A549 (cell line): ENCODE measurements around the gene CAB39. TPM values are rescaled to one million over a fixed set of nuclear protein-coding genes. Genes with fewer than 3 reads are reported as not detected.

Source experiments
- ATAC-seq, 2 experiments: fragments of 200-7000 bp in 1 of 2; fragments of >200 bp in 1 of 2; cut with Nextera tagmentation in 1 of 2; cut with Tn5 transposase in 1 of 2; 3 replicates each; pipeline versions ENCODE4 v1.8.0 to v1.9.1; 2018 to 2020; ENCODE audit warnings: mild to moderate bottlenecking in 1 of 2, moderate library complexity in 1 of 2
- CTCF ChIA-PET: fragments of 300-600 bp; sonication (Branson Sonifier 250); formaldehyde crosslinking; extraction: SDS; loops from one replicate; lab custom pipeline; 2021; ENCODE audit warnings: antibody characterized with exemption, inconsistent platforms; lab: Yijun Ruan, JAX
- POLR2A ChIA-PET: fragments of 350-600 bp; formaldehyde crosslinking; extraction: SDS; loops from one replicate; lab custom pipeline; 2021; ENCODE audit warnings: antibody characterized with exemption, inconsistent platforms; lab: Yijun Ruan, JAX
- DNase-seq, 2 experiments: peaks; one replicate each; pipeline versions ENCODE4 v3.0.0 to v3.0.0-alpha.2; 2011 to 2016; ENCODE audit warnings: low read depth in 1 of 2, low spot score in 1 of 2
- FAIRE-seq: peaks from 2 replicates; lab custom pipeline; 2011; peaks lifted over from hg19 to GRCh38; lab: Jason Lieb, UNC
- H3K27ac ChIP-seq, 2 experiments: fragments of >200 bp; sonication (Bioruptor Twin); formaldehyde crosslinking; 3 replicates each; pipeline ENCODE4 v1.5.1; 2016 to 2017
- H3K4me1 ChIP-seq: fragments of >200 bp; sonication (Bioruptor Twin); formaldehyde crosslinking; 3 replicates; pipeline ENCODE4 v1.6.1; 2016
- H3K4me2 ChIP-seq: fragments of >200 bp; sonication (Bioruptor Twin); formaldehyde crosslinking; 3 replicates; pipeline ENCODE4 v1.6.1; 2016
- H3K4me3 ChIP-seq: fragments of >200 bp; sonication (Bioruptor Twin); formaldehyde crosslinking; 3 replicates; pipeline ENCODE4 v1.5.1; 2016
- H3K9me3 ChIP-seq: fragments of >200 bp; sonication (Bioruptor Twin); formaldehyde crosslinking; 3 replicates; pipeline ENCODE4 v1.6.1; 2016
- BHLHE40 ChIP-seq: IDR thresholded peaks from 2 replicates; pipeline ENCODE4 v1.6.1; 2012; ENCODE audit warnings: low read depth, low read length, inconsistent platforms
- EHMT2 ChIP-seq: fragments of 200-600 bp; sonication (generic); IDR thresholded peaks from 2 replicates; pipeline ENCODE4 v1.6.1; 2016; ENCODE audit warnings: antibody characterized with exemption, low read depth, mild to moderate bottlenecking, moderate library complexity
- EP300 ChIP-seq, 2 experiments: fragments of >200 bp; sonication (Bioruptor Twin); formaldehyde crosslinking; IDR thresholded peaks; 2 replicates in 1 of 2; 3 replicates in 1 of 2; pipeline ENCODE4 v1.6.1; 2016 to 2017
- FOXS1 ChIP-seq: fragments of 250-450 bp; sonication (Bioruptor Pico); IDR thresholded peaks from 2 replicates; pipeline ENCODE4 v1.5.0; 2020; ENCODE audit warnings: mild to moderate bottlenecking, moderate library complexity
- GATA3 ChIP-seq: IDR thresholded peaks from 2 replicates; pipeline ENCODE4 v1.6.1; 2012; ENCODE audit warnings: borderline replicate concordance
- HDAC2 ChIP-seq: fragments of 200-600 bp; sonication (generic); IDR thresholded peaks from 2 replicates; pipeline ENCODE4 v1.6.1; 2016
- HOXA7 ChIP-seq: fragments of 250-450 bp; sonication (Bioruptor Pico); IDR thresholded peaks from 2 replicates; pipeline ENCODE4 v1.5.0; 2020; ENCODE audit warnings: mild to moderate bottlenecking, moderate library complexity
- JUN ChIP-seq, 2 experiments: fragments of >200 bp; sonication (Bioruptor Twin); formaldehyde crosslinking; IDR thresholded peaks; 2 replicates in 1 of 2; 3 replicates in 1 of 2; pipeline ENCODE4 v1.6.1; 2016 to 2017
- KDM5A ChIP-seq: fragments of 200-600 bp; sonication (generic); IDR thresholded peaks from 2 replicates; pipeline ENCODE4 v1.6.1; 2016; ENCODE audit warnings: antibody characterized with exemption, mild to moderate bottlenecking
- MAFK ChIP-seq: fragments of 450-650 bp; IDR thresholded peaks from 2 replicates; pipeline ENCODE4 v1.6.1; 2014; ENCODE audit not compliant: partially characterized antibody
- MYC ChIP-seq: IDR thresholded peaks from 2 replicates; pipeline ENCODE4 v1.6.1; 2012; ENCODE audit warnings: mild to moderate bottlenecking, inconsistent platforms, low read length, improper control_type of control experiment, borderline replicate concordance
- NFE2L2 ChIP-seq: fragments of 150-350 bp; conservative IDR thresholded peaks from 2 replicates; pipeline ENCODE4 v1.6.1; 2014; ENCODE audit warnings: low read length
- NR3C1 ChIP-seq: fragments of >200 bp; sonication (Bioruptor Twin); formaldehyde crosslinking; IDR thresholded peaks from 3 replicates; pipeline ENCODE4 v1.6.1; 2017
- PHF8 ChIP-seq: fragments of 200-600 bp; sonication (generic); IDR thresholded peaks from 2 replicates; pipeline ENCODE4 v1.6.1; 2016; ENCODE audit warnings: low read depth, mild to moderate bottlenecking, antibody characterized with exemption, moderate library complexity, borderline replicate concordance
- POLR2A ChIP-seq: IDR thresholded peaks from 2 replicates; pipeline ENCODE4 v1.6.1; 2012; ENCODE audit warnings: mild to moderate bottlenecking, low read length
- RNF2 ChIP-seq: fragments of 200-600 bp; sonication (generic); IDR thresholded peaks from 2 replicates; pipeline ENCODE4 v1.6.1; 2016; ENCODE audit warnings: low read depth, mild to moderate bottlenecking, antibody characterized with exemption, moderate library complexity, borderline replicate concordance
- TP53 ChIP-seq: fragments of 250-450 bp; sonication (Bioruptor Pico); IDR thresholded peaks from 2 replicates; pipeline ENCODE4 v1.5.0; 2021; ENCODE audit warnings: mild to moderate bottlenecking, moderate library complexity
- WGBS: methylation state at CpG from one replicate; pipeline ENCODE4 v1.1.6; 2017; ENCODE audit errors: missing lambda C conversion rate; 5-methylcytosine and 5-hydroxymethylcytosine counted together
- polyA plus RNA-seq, 4 experiments: library from polyadenylated mRNA; depleted of rRNA in 3 of 4; stranded (reverse); fragments of >200 nt; fragmentation: RNase III in 1 of 4; extraction: RNeasy Plus Mini Kit Qiagen cat#74134 plus additional on column Dnase treatment in 1 of 4; gene quantifications; 2 replicates in 3 of 4; 3 replicates in 1 of 4; pipeline ENCODE4 v1.2.3, GENCODE V29; 2011 to 2017
- TF ChIP-seq, protein P1 (sequence below): fragments of 450-650 bp; IDR thresholded peaks from 2 replicates; pipeline ENCODE4 v1.6.1; 2014; ENCODE audit warnings: antibody characterized with exemption

CAB39 gene
- polyA plus RNA-seq, 2 of the 4 experiments (the other 2 are of a cell fraction), result 28.4 to 54.2 TPM

DNA sequence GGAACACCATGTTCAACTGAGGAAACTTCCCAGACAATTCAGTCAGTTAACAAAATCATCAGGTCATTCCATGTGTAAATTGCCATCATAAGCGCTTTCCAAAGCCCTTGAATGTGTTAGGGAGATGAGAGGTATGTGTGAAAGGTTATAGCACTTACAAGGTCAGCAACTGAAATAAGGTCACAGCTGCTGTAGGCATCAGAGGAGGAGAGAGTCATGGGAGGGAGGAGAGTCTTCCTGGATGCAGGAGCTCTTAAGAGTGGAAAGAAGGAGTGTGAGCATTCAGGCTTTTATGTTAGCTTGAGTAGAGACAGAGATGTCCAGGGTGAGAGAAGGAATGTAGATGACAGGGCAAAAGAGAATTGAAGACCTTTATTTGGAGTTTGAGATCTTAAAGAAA lies 67.0 kb downstream of the CAB39 start:
- H3K27ac ChIP-seq, result no peak overlapping the region
- CTCF ChIA-PET, result no interaction called here
- DNase-seq (no peak), FAIRE-seq (no peak), ATAC-seq (no peak)
- WGBS, result 96% methylated on average over 1 of the region's 1 CpG
- TF ChIP-seq RNF2, result no peak
- TF ChIP-seq NR3C1, result no peak
- TF ChIP-seq, protein P1, sequence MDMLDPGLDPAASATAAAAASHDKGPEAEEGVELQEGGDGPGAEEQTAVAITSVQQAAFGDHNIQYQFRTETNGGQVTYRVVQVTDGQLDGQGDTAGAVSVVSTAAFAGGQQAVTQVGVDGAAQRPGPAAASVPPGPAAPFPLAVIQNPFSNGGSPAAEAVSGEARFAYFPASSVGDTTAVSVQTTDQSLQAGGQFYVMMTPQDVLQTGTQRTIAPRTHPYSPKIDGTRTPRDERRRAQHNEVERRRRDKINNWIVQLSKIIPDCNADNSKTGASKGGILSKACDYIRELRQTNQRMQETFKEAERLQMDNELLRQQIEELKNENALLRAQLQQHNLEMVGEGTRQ, result no peak
- no peak for TF ChIP-seq TP53
- no peak for TF ChIP-seq NFE2L2
- no peak for TF ChIP-seq GATA3
- no peak for TF ChIP-seq PHF8
- no peak for TF ChIP-seq EHMT2
- no peak for TF ChIP-seq POLR2A
- TF ChIP-seq BHLHE40, result no peak
- no peak for TF ChIP-seq JUN (IDR thresholded peaks at IDR 0.05)
- TF ChIP-seq, all 56 proteins: peak for 0
- H3K4me1 ChIP-seq, result peaks cover 18% of the 10 kb centered on the region
- no peak overlapping the region for H3K4me2 ChIP-seq
- no peaks in the 10 kb centered on the region for H3K9me3 ChIP-seq
- POLR2A ChIA-PET, result no interaction called here
- H3K4me3 ChIP-seq, result no peak overlapping the region

DNA sequence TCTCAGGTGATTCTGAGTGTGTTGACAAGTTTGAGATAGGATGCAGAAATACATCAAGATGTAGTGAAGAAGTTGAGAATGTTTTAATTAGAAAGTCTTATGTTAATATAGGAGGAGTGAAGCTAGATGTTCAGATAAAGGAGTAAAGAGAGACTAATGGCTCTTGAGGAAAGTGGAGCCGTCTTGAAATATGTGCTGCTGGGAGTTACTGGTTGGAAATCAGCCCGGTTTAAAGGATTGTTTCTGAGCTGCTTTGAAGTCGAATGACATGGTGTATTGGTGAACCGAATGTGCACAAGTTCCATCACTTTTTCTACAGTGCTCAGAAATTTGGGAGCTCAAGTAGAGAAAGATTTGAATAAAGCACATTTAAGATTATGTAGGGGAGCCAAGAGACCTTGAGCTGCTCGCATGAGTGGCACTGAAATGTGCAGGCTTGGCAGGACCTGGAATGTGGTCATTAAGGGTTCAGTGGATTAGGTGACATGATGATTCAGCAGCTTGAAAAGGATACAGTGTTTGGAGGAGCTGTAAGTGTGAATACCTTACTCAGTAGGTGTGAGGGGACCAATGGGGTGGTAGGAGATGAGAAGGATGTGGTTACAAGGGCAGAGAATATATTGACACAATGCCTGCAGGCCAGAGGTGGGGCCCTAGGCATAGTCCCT lies 68.6 kb downstream of the CAB39 start:
- CTCF ChIA-PET, result interaction anchor here (0.7 to 1.6 kb wide), 4 partner anchors 17 to 69 kb away, joined by 3 to 8 read pairs (median 3); partner anchors contain the start of gene CAB39
- no peak for ATAC-seq
- no peaks in the 10 kb centered on the region for H3K9me3 ChIP-seq
- H3K4me1 ChIP-seq, result peaks cover 14% of the 10 kb centered on the region
- POLR2A ChIA-PET, result no interaction called here
- no peak for DNase-seq
- no peak for FAIRE-seq
- H3K27ac ChIP-seq, result no peak overlapping the region
- no peak overlapping the region for H3K4me3 ChIP-seq
- TF ChIP-seq POLR2A (no peak), MAFK (peak; percentile 2)
- H3K4me2 ChIP-seq, result no peak overlapping the region
- 74% methylated on average over 5 of the region's 5 CpGs for WGBS

DNA sequence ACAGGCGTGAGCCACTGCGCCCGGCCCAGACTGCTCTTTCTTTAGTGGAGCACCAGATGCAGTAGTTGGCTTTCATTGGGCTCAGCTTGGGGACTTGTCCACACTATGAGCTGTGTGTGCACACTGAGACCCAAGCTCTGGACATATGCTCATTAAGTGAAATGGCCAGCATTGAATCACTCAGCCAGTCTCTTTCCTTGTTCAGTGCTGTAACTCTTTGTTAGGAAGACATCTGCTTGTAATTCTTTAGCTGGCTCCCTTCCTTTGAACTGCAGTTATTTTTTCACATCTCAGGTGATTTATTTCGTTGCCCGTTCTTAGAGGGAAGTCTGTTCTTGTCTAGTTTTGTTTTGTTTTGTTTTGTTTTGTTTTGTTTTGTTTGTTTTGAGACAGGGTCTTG lies 70.5 kb downstream of the CAB39 start:
- ATAC-seq (no peak), DNase-seq (no peak), FAIRE-seq (no peak)
- WGBS, result 94% methylated on average over 5 of the region's 5 CpGs
- ChIA-PET POLR2A (no interaction called here), CTCF (no interaction called here)
- peaks cover 1% of the 10 kb centered on the region; the same call in 2 of the 3 replicates for H3K4me1 ChIP-seq
- TF ChIP-seq EP300 (IDR thresholded peaks at IDR 0.05), result no peak
- TF ChIP-seq MAFK, result no peak
- no peak for TF ChIP-seq HOXA7 (CRISPR knock-in tag)
- no peak for TF ChIP-seq TP53
- no peak for TF ChIP-seq HDAC2
- no peak for TF ChIP-seq MYC
- H3K4me3 ChIP-seq, result no peak overlapping the region
- no peak overlapping the region for H3K27ac ChIP-seq
- H3K9me3 ChIP-seq, result peaks cover 8% of the 10 kb centered on the region; the same call in 2 of the 3 replicates
- H3K4me2 ChIP-seq, result no peak overlapping the region

DNA sequence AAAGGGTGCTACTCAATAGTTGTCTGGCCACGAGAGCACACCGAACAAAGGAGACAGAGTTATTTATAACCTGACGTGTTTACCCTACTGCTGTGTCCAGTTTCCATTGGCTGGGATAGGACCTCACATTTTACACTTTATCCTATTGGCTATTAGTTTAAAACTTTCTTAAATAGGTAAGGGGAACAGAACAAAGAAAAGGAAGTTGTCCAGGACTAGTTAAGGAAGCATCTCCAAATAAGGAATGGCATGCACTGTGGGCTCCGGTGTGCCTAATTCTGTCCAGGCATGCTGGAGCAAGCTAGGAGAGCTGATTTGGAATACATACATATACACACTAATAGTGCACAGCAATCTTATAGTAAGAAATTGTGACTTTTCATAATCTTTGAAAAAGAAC lies 72.2 kb downstream of the CAB39 start:
- WGBS, result 96% methylated on average over 4 of the region's 4 CpGs
- CTCF ChIA-PET, result interaction anchor here (0.6 to 1.5 kb wide), 2 partner anchors 10 to 14 kb away, joined by 3 to 6 read pairs; no protein-coding TSS in a partner anchor
- no peak for ATAC-seq

More for the DNA sequence above, 72.2 kb downstream of the CAB39 start:
- no peak overlapping the region for H3K4me2 ChIP-seq
- H3K4me3 ChIP-seq, result no peak overlapping the region
- H3K9me3 ChIP-seq, result peaks cover 24% of the 10 kb centered on the region
- POLR2A ChIA-PET, result no interaction called here
- TF ChIP-seq KDM5A (no peak), FOXS1 (CRISPR knock-in tag) (no peak), JUN (IDR thresholded peaks at IDR 0.05) (no peak)
- no peaks in the 10 kb centered on the region for H3K4me1 ChIP-seq
- no peak for DNase-seq
- H3K27ac ChIP-seq, result no peak overlapping the region
- FAIRE-seq, result no peak
